GM18858 (cell line): Measurements from ENCODE around the gene CFAP61.

Experiments
- ATAC-seq: cut with Tn5 transposase; IDR thresholded peaks from one replicate; pipeline ENCODE4 v1.9.1; 2021; ENCODE audit not compliant: unreplicated experiment

CFAP61 gene

DNA sequence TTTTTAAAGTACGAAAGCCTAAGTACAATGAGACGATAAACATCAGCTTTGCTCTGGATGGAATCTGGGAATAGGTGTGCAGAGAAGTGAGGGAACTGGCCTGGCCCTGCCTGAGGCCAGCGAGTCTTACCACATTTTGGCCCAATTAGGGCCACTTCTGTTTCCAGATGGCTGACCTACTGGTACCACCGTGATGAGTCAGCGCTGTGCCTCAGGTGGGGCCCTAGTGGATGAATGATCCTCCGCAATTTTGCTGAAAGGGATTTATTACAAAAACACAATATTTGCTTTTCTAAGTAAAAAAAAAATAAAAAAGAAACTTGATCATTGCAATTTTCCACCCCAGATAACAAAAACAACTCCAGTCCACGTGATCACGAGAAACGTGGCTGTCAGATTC lies 338.1 kb downstream of the CFAP61 start:
- no peak for ATAC-seq

DNA sequence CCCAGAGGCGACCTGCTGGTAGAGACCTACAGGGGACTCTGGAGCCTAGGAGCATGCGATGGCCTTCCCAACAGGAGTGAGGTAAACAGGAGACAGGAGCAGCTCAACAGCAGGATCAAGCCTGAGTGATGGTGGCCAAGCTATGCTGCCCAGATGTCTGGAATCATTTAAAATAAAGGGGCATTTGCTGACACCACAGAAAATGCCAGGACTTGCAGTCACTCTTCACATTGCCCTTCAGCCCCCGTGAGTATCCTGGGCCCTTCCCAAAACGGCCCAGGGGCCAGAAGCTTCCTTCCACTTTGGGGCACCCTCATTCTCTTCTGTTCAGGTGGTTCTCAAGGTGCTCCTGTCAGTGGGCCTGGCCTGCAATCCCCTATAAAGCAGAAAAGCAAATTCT lies 338.8 kb downstream of the CFAP61 start:
- no peak for ATAC-seq

DNA sequence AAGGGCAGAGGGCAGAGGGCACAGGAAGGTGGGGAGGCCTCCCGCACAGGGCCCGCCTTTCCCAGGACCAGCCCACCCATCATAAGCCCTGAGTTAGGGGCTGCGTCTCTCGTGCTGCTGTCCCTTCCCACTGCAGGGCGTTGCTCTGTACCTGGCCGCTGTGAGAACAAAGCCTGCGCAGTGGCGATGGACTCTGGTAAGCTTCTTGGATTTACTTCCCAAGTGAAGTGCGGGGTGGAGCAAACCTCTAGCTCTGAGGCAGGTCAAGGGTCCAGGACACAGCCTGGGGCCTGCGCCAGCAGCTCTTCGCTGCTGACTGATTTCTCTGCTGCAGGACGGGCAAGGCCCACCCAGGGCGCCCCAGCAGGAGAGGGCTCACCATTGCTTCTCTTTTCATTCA lies 339.4 kb downstream of the CFAP61 start:
- ATAC-seq = no peak

DNA sequence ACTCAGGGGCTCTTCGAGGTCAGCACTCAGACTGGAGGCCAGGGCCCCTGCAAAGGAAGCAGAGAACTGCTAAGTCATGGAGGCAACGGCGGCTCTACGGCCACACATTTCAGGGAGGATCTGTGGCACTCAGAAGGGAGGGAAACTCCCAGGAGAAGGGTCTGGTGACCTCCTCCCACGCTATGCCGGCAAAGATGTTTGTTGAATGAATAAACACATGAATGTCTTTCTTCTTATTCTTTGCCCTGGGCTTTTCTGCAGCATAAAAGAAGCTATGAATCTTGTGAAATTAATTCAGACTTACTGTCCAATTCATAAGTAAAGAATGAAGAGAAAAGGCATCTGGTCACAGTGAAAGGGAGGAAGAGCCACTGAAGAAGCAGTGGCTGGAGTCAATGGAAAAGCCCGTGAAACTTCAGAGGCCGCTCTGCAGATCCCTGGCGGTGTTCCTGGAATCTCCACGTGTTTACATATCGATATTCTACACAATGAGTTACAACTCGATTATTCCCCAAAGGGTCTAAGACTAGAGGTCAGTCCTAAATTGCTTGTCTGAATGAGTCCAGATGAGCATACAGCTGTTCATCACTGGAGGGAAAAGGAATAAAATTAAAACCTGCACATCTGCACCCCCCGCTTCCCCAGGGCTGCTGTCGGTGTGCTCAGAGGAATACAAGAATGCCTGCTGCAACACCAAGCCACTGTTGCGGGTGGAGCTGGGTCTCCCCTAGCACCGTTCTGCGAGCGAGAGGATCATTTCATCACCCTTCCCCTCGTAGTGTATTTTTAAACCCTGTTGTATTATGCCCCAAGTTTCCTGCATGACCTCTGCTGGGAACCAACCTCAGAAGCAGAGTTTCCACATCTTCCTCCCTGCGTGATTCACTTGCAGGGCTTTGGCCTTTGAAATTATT lies 341.1 kb downstream of the CFAP61 start:
- no peak for ATAC-seq

DNA sequence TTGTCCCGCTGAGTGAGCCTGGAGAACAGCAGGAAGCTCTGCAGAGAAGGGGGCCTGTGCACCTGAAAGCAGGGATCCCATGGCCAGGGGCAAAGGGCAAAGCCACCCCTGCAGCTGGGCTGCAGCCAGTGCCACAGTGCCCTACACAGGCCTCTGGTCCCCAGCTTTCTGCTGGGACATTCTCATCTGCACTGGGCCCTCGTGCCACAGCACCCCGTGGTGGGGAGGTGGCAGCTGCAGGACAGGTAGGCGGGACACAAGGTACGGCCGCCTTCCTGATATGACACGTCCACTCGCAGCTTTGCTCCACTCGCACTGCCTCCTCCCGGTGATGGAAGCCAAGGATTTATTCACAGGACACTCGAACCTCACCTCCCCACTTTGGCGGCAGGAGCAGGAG lies 342.8 kb downstream of the CFAP61 start:
- no peak for ATAC-seq

DNA sequence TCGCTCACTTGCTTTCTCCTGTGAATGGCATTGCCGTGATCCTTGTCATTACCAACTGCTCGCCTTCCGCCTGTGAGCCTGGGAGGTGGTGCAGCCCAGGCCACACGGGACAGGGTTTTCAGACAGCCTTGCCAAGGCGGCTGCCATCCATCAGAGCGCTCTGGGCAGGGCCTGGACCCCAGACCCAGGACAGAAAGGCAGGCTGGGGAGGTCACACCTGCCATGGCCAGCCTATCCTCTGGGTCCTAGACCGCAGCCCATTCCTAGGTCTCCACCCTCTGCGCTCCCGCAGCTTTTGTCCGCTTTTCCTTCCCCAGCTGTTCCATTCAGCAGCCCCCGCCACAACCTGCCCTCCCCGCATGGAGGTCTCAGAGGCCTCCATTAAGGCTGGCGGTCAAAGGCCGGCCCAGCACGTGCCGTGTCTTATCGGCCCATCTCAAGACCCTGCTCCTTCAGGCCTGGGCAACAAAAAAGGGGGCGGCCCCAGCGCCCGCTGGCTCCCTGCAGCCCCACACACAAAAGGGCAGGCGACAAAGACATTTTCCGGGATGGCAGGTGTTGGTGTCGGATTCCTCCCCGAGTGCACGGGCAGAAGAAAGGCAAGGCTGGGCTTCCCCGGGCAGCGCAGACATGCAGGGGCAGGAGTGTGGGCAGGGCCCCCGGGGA lies 343.7 kb downstream of the CFAP61 start:
- no peak for ATAC-seq

DNA sequence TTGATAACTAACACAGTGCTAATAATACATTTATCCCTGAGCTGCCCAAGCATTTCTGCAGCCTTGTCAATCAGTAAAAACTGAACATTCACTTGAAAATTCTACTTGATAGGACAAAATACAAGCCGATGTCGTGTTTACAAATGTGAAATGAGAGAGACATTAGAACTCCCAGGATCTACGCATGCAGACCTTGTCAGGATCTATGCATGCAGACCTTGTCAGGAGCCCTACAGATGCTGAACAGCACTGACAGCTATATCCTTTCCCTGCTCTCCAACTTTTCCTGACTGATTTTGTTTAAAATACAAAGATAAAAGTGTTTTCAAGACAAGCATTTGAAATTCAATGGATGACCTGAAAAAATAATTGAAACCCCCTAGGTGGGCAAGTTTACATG lies 344.5 kb downstream of the CFAP61 start:
- no peak for ATAC-seq

DNA sequence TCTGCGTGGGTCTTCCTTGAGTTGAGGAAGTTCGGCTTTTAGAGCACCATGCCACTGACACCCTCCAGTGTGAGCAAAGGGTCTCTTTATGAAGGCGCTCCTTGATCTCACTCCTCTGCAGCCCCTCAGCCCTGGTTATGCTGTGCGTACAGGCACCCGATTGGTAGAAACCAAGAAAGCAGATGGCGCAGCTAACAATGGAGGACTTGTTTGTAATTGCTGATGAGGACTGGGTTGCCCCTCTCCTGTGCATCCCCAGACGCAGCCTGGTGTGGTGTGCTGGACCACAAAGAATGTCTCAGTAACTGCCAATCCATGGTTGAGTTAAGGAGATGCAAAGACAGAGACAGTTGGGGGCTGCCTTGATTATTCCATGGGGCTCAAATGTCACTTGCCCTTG lies 345.8 kb downstream of the CFAP61 start:
- no peak for ATAC-seq

DNA sequence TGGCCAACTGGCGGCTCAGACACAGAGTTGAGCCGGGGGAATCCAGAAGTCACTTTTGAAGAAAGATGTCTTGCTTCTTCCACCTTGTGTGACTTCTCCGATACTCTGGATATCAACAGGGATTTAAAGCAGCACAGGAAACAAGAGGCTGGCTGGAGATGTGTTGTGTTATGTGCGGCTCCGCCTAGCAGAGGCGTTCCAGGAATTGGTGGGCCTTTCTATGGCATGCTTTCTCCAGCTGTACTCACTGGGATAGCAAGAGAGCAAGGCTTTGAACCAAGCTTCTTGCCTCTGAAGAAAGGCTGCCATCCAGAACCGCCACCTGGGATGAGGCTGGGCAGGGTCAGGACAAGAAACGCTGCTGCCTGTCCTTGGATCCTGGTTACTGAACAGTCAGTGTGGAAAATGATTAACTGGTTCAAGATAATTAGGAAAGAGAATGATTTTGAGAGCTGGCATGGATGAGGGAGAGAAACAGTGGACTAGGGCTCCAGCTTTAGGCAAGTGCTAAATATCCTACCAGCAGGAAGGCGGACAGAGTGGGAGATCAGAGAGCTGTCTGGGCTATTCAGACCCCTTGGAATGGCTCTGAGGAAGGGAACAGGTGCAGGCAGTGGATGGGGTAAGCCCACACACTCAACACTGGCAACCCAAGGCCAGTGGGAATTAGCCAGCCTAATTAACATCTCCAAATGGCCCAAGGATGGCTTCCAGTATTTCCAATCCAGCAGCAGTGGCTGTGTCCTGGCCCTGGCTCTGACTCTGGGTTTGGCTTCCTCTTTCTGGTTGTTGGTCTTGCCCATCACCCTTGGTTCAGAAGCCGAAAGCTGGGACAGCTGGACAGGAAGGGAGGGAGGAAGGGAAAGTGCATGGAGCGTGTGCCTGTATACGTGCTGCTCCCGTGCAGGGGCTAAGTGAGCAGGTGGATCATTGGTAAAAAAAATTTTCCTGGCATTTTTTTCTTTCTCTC lies 347.5 kb downstream of the CFAP61 start:
- no peak for ATAC-seq

DNA sequence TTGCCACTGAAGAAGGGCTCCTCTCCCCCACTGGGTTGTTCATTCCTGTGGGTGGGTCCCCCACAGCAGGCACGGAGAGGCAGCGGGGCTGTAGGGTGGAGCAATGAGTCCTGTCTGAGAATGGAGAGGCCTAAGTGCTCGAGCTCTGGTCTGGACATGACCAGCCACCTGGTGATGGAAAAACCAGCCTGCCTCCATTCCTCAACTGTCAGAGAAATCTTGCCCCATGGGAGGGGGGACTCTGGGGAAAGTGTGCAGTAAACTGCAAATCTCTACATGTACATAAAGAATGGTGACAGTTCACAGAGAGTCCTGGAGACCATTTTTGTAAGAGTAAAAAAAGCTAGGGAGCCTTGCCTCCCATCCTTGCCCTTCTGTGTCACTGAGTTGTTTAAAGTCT lies 349.7 kb downstream of the CFAP61 start:
- ATAC-seq = no peak

DNA sequence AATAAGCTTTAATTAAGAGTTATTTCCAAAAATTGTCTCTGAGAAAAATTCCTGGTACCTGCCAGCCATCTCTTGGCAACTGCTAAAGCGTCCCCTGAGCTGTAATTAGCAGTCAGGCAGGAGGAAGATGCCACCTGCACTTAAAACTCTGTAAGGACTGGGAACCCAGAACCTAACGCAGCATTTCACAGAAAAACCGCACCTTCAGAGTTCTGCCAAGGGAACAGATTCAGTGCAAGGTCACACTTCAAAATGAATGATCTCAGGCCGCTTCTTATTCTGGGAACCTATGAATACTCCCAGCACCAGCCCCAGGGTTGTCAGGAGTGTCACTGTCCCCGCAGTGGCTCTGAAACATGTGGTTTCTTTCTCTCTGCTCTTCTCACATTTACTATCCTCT lies 352.3 kb downstream of the CFAP61 start:
- no peak for ATAC-seq

DNA sequence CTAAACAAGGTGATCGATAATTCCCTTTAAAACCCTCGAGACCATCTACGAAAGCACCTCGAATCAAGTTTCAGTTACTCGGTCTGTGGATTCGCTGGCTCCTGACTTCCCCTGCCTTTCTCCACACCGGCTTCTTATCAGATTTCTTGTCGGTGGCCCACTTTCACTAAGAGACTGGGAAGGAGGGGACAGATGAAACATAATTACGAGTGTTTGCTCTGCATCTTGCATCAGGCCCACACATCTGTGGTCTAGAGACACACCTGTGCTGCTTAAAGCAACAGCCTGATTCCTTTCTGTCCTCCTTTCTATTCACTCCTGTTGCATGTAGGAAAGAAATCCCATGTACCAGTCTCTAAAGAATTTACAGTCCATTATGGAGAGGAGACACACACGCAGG lies 353.3 kb downstream of the CFAP61 start:
- no peak for ATAC-seq

DNA sequence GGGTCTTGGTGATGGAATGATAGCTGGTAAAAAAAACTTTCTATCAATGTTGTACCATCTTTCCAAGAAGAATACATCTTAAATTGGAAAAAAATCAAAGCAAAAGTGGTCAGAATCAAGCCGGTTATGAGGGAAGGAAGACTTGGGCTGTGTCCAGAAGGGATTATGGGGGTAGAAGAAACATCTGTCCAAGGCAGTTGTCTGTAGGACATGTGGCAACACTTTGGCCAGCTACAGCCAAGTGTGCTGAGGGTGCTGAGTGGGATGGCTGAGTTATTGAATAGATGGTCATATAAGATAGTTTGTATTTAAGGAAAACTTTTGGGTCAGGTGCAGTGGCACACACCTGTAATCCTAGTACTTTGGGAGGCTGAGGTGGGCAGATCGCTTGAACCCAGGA lies 354.0 kb downstream of the CFAP61 start:
- ATAC-seq = no peak

DNA sequence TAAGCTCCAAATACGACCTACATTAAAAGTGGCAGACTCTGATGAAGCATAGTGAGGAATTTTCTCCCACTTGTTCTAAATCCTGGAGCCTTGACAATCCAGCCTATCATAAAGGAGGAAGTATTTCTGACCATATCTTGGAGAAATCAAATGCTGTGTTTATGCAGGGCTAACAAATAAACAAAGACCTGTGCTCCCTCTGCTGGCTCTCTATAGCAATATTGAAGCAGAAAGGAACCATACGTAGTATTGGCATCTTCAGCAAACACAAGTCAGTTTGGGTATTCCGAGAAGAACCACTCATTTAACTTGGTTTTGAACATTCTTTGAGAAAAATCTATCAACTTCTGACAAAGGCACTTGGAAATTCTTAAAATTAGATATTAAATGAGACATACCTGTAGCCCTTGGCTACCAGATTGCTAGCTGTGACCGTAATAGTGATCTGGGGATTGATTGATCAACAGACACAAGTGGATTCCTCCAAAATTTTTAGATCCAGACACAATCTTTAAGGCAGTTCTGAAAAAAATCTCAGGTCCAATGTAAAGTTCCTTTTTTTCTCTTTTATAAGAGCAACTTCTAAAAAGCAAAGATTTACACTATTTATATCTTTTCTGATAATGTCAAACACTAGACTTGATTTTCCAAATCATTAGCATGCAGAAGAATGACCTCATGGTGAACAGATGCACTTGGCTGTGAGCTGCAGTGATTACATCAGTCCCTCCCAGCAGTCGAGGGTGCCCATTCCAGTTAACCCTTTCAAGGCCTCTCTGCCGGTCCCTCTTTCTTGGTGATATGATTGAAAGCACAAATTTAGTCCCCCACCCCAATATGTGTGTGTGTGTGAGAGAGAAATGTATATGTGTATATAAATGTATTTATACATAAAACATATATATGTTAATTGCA lies 355.8 kb downstream of the CFAP61 start:
- no peak for ATAC-seq

DNA sequence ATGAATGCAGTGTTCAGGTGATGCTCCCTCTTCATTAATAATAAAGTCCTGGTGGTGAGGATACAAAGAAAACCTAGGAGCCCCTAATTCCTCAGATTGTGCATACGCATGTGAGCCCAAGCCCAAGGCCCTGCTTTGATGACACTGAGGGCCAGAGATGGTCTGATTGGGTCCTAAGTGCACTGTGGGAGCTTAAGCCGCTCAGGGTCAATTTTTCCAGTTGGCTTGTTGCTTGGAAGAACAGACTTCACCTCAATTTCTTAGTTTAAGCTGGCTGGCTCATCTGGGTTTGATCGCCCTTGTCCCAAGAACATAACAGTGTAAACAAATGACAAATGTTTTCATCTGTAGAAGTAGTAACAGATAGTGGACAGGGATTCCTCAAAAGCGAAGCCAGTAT lies 357.0 kb downstream of the CFAP61 start:
- ATAC-seq = no peak
